HUES64 (cell line): Measurements from ENCODE around the gene BGN.

Experiments
- H3K27ac ChIP-seq: 2 replicates; pipeline ENCODE4 v1.7.0; 2013; ENCODE audit warnings: low read depth, low read length, inconsistent platforms
- H3K27me3 ChIP-seq: 2 replicates; pipeline ENCODE4 v1.6.1; 2013; ENCODE audit warnings: mild to moderate bottlenecking, low read length; ENCODE audit not compliant: insufficient read depth
- H3K36me3 ChIP-seq: 2 replicates; pipeline ENCODE4 v1.6.1; 2013; ENCODE audit warnings: mild to moderate bottlenecking, low read length; ENCODE audit not compliant: insufficient read depth
- H3K4me1 ChIP-seq: 2 replicates; pipeline ENCODE4 v1.6.1; 2013; ENCODE audit warnings: mild to moderate bottlenecking, low read length, moderate library complexity; ENCODE audit not compliant: insufficient read depth
- H3K4me3 ChIP-seq: 2 replicates; pipeline ENCODE4 v1.5.1; 2013; ENCODE audit warnings: mild to moderate bottlenecking, low read length, moderate library complexity
- H3K9ac ChIP-seq: 2 replicates; pipeline ENCODE4 v1.6.1; 2013; ENCODE audit warnings: mild to moderate bottlenecking, low read depth, low read length
- H3K9me3 ChIP-seq: 2 replicates; pipeline ENCODE4 v1.6.1; 2013; ENCODE audit warnings: low read depth, low read length; ENCODE audit not compliant: insufficient read depth
- WGBS: fragments of 150-250, 120-280 bp; methylation state at CpG from one replicate; pipeline ENCODE4 v1.1.7; 2013; ENCODE audit warnings: missing lambda C conversion rate; 5-methylcytosine and 5-hydroxymethylcytosine counted together

The BGN gene

DNA sequence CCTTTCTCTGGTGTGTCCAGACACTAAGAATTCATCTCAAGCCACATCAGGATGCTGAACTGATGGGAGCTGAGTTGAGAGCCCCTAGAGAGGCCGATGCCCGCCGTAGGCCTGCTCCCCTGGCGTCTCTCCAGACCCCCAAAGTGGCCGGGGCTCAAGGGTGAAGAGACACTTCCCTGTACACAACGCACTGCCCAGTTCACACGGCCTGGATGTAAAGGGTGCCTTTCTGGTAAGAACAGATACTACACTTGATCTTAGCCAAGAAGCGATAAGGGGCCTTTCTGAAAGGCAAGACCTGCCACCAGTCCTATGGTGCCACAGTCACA is 43.9 kb upstream of the BGN start:
- no peaks in the 10 kb centered on the region for H3K4me1 ChIP-seq
- H3K27me3 ChIP-seq = no peaks in the 10 kb centered on the region
- H3K27ac ChIP-seq = no peak overlapping the region
- no peak overlapping the region for H3K4me3 ChIP-seq
- no peak overlapping the region for H3K9ac ChIP-seq
- WGBS = 95% methylated on average over 8 of the region's 8 CpGs
- H3K9me3 ChIP-seq = no peaks in the 10 kb centered on the region
- 0 out of 2 replicates have a peak, but pooled peaks cover 10% of the 10 kb centered on the region for H3K36me3 ChIP-seq

DNA sequence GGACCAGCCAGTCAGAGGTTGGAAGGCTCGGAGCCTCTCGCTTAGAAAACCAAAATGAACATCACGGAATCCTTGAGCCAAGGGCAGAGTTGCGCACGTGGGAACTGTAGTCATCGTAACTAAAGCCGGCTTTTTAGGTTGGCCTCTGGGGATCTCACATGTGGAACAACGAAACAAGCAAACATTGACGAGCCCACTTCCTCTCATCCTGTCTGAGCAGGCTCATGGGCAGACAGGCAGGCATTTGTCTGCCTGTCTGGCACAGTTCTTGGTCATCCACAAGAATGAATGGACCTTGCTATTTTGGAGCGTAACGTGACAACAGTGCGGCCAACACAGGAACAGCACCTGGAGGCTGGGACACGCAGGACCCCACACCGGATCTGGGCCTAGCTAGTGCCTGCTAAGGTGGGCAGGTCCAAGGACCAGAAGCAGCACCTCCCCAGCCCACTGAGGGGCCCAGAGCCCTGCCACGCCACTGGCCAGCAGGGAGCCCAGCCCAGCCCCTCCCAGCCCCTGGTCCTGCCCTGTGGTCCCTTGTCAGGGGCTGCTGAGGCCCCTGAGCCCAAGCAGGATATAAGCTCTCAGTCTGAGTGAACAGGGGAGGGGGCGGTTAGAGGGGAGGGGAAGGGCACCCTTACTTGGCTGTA is 39.8 kb upstream of the BGN start:
- Histone ChIP-seq H3K9ac (no peak overlapping the region), H3K36me3 (peaks cover 13% of the 10 kb centered on the region; the same call in 1 of the 2 replicates), H3K27ac (no peak overlapping the region), H3K4me3 (no peak overlapping the region), H3K4me1 (no peaks in the 10 kb centered on the region), H3K27me3 (no peaks in the 10 kb centered on the region), H3K9me3 (no peaks in the 10 kb centered on the region)
- 91% methylated on average over 16 of the region's 16 CpGs for WGBS

DNA sequence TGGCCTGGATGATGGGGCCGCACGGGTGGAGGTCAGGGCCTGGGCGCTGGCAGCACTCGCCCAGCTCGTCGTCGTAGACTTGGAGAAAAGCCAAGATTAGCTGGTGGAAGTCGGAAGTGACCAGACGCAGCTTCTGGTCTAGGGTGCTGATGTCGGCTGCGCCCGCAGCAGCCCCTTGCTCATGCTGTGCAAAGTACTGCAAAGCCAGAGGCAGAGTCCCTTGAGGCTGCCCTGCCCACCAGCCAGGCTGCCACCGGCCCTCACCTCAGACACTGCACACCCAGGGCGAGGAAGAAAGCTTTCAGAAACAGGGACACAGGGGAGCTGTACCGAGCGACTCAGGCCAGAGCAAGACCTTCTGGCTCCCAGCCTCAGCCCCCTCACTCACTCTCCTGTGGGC is 39.2 kb upstream of the BGN start:
- Histone ChIP-seq H3K9ac (no peak overlapping the region), H3K27ac (no peak overlapping the region), H3K9me3 (no peaks in the 10 kb centered on the region), H3K4me1 (no peaks in the 10 kb centered on the region), H3K36me3 (peaks cover 14% of the 10 kb centered on the region; the same call in 1 of the 2 replicates), H3K4me3 (no peak overlapping the region), H3K27me3 (no peaks in the 10 kb centered on the region)
- WGBS = 93% methylated on average over 16 of the region's 16 CpGs

- no peaks in the 10 kb centered on the region for H3K4me1 ChIP-seq
- H3K9me3 ChIP-seq = no peaks in the 10 kb centered on the region
- H3K9ac ChIP-seq = no peak overlapping the region
- no peak overlapping the region for H3K27ac ChIP-seq
- H3K4me3 ChIP-seq = no peak overlapping the region
- WGBS = 96% methylated on average over 12 of the region's 12 CpGs
- no peaks in the 10 kb centered on the region for H3K27me3 ChIP-seq
- peaks cover 18% of the 10 kb centered on the region; the same call in 1 of the 2 replicates for H3K36me3 ChIP-seq
Measured at GRCh38 chrX:153456161-153456560, 38.6 kb upstream of the BGN start.

- Histone ChIP-seq H3K36me3 (peaks cover 15% of the 10 kb centered on the region; the same call in 1 of the 2 replicates), H3K4me1 (no peaks in the 10 kb centered on the region), H3K4me3 (no peak overlapping the region), H3K27me3 (no peaks in the 10 kb centered on the region), H3K27ac (no peak overlapping the region), H3K9ac (no peak overlapping the region), H3K9me3 (no peaks in the 10 kb centered on the region)
- 95% methylated on average over 9 of the region's 9 CpGs for WGBS
Measured at GRCh38 chrX:153456704-153457103, 38.1 kb upstream of the BGN start.

GRCh38 chrX:153457136-153457825 is 37.5 kb upstream of the BGN start:
- Histone ChIP-seq H3K4me3 (no peak overlapping the region), H3K9me3 (no peaks in the 10 kb centered on the region), H3K27ac (no peak overlapping the region), H3K27me3 (no peaks in the 10 kb centered on the region), H3K36me3 (peaks cover 14% of the 10 kb centered on the region; the same call in 1 of the 2 replicates), H3K4me1 (no peaks in the 10 kb centered on the region), H3K9ac (no peak overlapping the region)
- WGBS = 96% methylated on average over 18 of the region's 18 CpGs

DNA sequence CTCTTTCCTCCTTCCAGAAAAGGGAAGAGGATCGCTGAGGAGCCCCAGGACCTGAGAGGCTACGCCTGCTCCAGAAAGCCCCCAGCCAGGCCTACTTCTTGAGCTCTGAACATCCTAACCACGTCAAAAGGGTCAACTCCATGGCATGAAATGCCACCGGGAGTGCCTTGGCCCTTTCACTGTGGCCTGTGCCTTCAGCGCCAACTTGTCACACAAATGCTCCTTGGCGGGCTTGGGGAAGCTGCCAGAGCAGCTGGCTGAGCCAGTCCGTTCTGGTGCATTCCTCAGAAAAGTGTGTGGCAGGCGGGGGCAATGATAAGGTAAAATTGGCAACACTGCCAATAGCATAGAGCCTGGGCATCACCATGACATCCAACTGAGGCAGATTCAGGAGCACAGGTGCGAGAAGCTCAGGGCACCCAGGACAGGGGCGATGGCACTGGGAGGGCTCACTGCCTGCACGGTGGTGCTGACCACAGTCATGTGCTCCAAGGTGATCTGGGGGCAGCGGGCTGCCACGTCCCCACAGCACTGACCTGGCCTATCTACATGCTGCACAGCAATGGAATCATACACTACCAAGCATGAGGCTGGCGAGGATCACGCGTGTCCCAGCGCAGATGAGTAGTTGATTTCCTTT is 36.8 kb upstream of the BGN start:
- Histone ChIP-seq H3K9ac (no peak overlapping the region), H3K4me3 (no peak overlapping the region), H3K36me3 (peaks cover 14% of the 10 kb centered on the region; the same call in 1 of the 2 replicates), H3K27ac (no peak overlapping the region), H3K27me3 (no peaks in the 10 kb centered on the region), H3K4me1 (no peaks in the 10 kb centered on the region), H3K9me3 (no peaks in the 10 kb centered on the region)
- 95% methylated on average over 13 of the region's 17 CpGs for WGBS

- Histone ChIP-seq H3K9me3 (no peaks in the 10 kb centered on the region), H3K27me3 (no peaks in the 10 kb centered on the region), H3K4me1 (no peaks in the 10 kb centered on the region), H3K9ac (no peak overlapping the region), H3K27ac (no peak overlapping the region), H3K36me3 (peaks cover 14% of the 10 kb centered on the region; the same call in 1 of the 2 replicates), H3K4me3 (no peak overlapping the region)
- 96% methylated on average over 3 of the region's 4 CpGs for WGBS
Measured at GRCh38 chrX:153458476-153458875, 36.3 kb upstream of the BGN start.

DNA sequence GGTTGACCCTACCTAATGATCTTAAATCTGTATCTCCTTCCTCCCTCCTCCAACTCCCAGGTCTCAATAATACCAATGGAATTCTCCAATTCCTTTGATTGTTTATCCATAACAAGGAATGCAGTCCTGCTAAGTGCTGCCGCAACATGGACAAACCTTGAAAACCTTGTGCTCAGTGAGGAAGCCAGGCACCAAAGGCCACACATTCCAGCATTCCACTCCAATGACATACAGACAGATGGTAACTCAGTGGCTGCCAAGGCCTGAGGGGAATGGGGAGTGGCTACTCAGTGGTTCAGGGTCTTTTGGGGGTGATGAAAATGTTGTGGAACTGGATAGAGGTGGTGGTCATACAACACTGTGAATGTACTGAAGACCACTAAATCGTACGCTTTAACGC is 34.8 kb upstream of the BGN start:
- 92% methylated on average over 4 of the region's 4 CpGs for WGBS
- Histone ChIP-seq H3K4me3 (no peak overlapping the region), H3K27me3 (no peaks in the 10 kb centered on the region), H3K9ac (no peak overlapping the region), H3K9me3 (no peaks in the 10 kb centered on the region), H3K4me1 (no peaks in the 10 kb centered on the region), H3K27ac (no peak overlapping the region), H3K36me3 (peaks cover 13% of the 10 kb centered on the region)

DNA sequence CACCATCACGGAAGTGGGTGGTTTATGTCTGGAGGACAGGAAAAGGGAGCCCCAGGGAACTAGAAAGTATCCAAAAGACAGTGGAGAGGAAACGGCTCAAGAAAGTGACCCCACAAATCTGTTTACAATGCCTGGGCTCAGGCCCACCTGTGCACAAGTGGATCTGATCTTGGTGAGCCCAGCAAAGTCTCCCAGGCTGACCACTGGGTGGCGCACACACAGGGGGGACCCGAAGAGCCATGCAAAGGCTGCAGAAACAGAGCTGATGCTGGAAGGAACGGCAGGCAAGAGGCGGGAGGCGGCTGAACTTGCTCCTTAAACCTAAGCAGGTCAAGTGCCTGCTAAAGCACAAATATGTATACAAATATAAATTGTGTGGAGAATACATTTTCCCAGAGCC is 34.0 kb upstream of the BGN start:
- H3K4me3 ChIP-seq = no peak overlapping the region
- H3K36me3 ChIP-seq = peaks cover 13% of the 10 kb centered on the region
- H3K9ac ChIP-seq = no peak overlapping the region
- no peak overlapping the region for H3K27ac ChIP-seq
- no peaks in the 10 kb centered on the region for H3K4me1 ChIP-seq
- H3K27me3 ChIP-seq = no peaks in the 10 kb centered on the region
- WGBS = 47% methylated on average over 5 of the region's 7 CpGs
- H3K9me3 ChIP-seq = no peaks in the 10 kb centered on the region

GRCh38 chrX:153462291-153462690 is 32.5 kb upstream of the BGN start:
- H3K4me1 ChIP-seq = no peaks in the 10 kb centered on the region
- no peak overlapping the region for H3K9ac ChIP-seq
- 96% methylated on average over 10 of the region's 10 CpGs for WGBS
- no peak overlapping the region for H3K4me3 ChIP-seq
- no peaks in the 10 kb centered on the region for H3K27me3 ChIP-seq
- H3K27ac ChIP-seq = no peak overlapping the region
- no peaks in the 10 kb centered on the region for H3K9me3 ChIP-seq
- H3K36me3 ChIP-seq = peaks cover 13% of the 10 kb centered on the region
